ENCODE data around the gene COMMD1.
"Not testable (repeated sequence)": the region's sequence is repeated elsewhere in the genome, so short reads cannot be mapped to it uniquely, and the experiment has no call there.

COMMD1 gene

DNA sequence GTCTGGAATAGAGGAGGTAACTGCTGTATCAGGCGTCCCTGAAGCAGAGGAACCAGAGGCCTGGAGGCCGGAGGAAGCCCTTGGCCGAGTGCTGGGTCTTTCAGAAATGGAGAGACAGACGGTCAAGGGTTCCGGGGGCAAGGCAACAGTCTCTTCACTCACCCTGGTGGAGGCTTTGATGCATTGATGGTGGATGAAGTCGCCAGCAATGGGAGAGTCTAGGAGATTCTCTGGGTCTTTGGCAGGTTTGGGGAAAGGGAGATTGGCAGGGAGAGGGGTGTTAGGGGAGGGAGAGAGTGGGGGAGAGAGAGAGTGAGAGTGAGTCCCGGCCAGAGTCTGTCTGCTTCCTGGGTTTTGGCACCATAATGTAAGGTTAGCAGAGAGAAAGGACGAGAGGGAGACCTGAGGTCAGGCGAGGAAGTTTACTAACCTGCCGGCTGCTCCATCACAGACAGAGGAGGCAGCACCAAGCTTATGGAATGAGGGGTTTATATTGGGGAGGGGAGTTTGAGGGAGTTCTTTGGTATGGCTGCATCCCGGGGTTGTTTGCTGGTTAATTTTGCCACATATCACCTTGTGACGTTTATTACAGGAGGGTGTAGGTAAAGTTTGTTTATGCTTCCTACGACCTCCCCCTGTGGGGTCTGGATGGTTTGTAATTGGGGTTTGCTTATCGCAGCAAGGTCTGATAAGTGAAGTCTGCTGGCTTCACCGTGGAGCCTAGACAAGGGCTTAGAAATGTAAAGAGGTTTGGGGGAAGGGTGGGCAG lies 19.6 kb downstream of the COMMD1 start:
- DNase-seq, result no peak

DNA sequence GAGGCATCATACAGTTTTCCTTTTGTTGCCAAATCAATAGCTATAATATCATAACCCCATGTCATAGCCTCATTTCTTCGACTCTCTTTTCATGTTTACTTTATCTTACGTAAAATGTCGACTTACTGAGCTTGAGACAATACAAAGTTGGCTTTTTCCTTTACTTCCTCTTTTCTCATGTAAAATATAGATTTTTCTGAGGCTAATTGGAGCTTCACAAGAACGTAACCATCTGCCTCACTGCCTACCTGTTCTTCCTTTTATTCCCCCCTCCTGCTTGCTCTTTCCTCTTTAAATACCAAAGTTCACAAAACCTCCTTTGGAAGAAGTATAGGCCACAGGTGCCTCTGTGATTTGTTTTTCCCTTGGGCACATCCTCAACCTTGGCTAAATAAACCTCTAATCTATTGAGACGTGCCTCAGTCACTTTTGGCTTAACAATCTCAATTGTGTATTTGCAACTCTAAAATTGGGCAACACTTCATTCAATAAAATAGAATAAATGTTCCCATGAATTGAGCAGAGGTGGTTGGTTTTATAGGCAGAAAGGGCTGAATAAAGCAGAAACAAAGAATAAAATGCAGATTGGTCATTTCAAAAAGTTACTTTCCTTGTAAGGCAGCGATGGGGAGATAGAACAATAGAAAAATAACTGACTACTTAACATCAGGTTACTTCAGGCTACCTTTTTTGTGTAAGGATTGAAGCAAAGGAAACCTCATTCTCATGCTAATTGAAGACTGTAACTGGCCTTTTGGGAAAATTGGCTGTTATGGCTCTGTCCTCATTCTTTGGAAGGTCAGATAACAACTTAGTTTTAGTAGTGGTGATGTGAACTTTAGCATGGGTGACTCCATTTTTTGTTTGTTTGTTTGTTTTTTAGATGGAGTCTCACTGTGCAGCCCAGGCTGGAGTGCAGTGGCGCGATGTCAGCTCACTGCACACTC lies 21.3 kb downstream of the COMMD1 start:
- no peak for DNase-seq

DNA sequence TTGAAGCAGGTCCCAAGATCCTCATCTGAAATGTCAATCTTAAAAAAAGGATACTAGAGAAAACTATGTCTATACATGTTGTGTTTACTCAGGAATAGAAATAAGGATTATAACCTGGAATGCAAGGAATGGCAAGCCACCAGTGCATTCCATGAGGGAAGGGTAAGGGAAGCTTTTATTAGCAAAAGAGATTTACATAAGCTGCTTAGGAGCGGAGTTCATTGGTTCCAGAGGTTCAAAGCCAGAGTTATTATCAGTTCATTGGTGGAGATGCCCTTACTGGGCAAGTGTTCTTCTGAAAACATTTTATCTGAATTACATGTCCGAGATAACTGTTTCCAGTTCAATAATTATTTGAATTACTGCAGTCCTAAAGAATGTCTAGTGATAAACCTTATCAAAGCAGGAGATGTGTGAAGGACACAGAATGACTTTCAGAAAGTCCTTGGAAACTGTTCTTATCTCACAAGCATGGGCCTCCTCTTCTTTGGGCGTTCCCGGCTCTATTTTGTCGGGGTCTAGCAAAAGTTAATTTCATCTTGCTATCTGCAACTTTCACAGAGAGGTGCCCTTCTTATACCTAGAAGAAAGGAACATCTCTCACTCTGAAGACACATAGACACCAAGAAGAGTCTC lies 23.5 kb downstream of the COMMD1 start:
- no peak for DNase-seq

DNA sequence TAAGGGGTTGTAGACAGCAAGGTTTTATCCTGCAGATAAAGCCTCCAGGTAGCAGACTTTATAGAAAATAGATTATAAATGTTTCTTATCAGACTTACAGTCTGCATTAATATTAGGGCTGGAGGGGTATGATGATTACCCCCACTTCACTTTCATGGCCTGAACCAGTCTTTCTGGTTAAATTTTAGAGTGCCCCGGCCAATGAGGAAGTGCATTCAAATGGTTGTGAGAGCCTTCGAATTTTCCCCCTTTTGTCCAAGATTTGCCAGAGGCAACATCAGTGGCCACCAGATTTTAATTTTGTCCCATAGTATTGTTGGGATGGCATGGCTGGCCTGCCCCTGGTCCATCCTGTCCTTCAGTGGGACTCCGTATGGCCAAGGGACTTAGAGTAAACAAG lies 31.6 kb downstream of the COMMD1 start:
- DNase-seq, result no peak

DNA sequence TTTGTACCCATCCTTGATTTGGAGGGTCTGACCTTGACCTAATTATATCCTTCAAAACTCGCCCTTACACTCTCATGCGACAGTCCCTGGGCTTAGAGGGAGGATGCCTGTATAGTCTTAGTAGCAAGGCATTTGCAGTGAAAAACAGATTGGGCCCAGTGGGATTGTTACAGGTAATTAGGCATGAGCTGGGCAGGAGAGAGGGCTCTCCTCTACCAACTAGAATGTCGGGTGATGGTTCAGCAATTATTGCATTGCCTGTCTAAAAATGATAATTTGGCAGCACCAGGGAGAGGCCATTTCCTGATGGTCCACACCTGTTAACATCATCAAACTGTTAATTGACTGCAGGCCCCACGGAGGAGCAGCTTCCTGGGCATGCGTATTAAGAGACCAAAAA lies 32.4 kb downstream of the COMMD1 start:
- DNase-seq, result no peak

DNA sequence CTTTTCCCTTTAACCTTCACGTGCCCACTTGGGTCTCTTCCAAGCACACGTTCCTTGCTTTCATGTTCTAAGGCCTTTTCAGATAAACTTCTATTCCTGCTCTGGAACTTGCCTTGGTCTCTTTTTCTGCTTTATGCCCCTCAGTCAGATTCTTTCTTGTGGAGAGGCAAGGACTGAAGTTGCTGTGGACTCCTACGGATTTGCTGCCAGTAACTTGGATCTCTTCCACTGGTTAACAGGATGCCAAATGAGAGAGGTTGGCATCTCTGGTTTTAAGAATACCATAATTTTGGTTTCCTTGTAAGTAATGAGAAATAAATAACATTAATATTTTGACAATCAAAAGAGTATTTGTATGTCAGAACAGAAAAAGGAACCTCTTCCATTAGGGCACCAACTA lies 33.0 kb downstream of the COMMD1 start:
- DNase-seq, result no peak

DNA sequence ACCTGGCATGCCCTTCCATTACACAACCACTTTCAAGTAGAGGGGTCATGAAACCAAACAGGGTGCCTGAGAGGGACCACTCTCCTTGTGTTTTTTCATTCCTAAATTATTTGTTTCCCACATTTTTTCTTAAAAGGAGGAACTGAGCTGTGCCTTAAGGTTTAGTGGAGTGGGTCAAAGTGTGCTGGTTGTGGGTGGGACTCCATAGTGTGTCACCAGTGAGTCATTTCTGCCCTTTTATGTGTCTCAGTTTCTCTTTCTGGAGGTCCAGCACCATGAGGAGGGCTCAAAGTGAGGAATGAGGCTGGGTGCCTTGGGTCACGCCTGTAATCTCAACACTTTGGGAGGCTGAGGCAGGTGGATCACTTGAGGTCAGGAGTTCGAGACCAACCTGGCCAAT lies 37.8 kb downstream of the COMMD1 start:
- DNase-seq, result no peak

DNA sequence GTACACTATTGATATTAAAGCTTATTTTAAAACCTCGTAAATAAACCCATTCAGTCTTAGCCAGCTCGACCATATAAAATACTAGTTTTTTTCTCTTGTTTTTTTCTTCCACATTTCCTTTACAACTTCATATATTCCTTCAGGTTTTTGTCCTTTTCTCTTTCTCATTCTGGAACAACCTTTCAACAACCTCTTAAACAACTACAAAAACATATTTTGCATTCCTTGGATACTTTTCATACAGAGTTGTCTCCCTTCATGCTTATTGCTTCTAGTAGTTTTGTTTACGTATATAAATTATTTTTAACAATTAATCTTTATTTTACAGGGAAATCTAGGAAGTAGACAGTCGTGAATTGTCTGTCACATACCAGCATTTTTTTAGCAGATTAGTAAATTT lies 41.2 kb downstream of the COMMD1 start:
- DNase-seq, result no peak

DNA sequence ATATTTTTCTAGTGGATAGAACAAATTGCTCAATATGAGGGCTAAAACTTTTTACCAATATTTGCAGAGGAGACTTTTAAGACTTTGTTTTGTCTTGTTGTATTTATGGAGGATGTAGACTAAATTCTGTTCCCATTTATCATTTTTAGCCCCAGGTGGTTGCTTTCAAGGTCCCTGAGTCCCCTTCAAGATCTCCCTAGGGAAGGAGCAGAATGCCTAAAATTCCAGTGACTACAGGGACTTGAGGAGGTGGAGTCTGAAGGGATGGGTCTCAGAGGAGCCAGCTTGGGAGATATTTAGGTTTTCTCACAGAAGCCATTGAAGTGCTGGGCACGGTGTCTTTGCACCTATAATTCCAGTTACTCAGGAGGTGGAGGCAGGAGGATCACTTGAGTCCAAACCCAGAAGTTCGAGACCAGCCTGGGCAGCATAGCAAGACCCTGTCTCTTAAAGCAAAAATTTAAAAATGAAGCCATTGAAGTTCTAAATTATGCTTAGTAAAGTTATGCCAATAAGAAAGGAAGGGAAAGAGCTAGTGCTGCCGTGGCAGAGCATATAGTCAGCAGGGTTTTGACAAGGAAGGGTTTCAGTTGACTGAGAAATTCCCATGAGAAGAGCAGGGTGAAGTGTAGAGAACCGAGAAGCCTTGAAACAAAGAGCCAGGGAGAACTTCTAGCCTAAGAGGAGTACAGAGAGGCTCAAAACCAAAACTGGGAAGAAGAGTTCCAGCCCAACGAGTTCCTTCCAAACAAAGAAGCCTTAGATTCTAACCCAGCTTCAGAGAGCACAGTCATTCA lies 43.4 kb downstream of the COMMD1 start:
- DNase-seq, result no peak

DNA sequence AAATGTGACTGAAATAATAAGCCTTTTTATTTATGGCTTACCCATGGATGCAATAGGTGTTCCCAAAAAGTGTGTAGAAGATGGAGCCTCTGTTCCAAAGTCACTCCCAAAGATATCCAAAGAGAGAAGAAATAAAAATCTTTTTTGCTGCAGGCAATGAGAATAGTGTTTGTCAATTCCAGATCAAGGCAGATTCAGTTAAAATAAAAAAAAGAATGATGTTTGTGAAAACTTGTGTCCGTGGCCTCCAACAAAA lies 43.9 kb downstream of the COMMD1 start:
- no peak for DNase-seq

DNA sequence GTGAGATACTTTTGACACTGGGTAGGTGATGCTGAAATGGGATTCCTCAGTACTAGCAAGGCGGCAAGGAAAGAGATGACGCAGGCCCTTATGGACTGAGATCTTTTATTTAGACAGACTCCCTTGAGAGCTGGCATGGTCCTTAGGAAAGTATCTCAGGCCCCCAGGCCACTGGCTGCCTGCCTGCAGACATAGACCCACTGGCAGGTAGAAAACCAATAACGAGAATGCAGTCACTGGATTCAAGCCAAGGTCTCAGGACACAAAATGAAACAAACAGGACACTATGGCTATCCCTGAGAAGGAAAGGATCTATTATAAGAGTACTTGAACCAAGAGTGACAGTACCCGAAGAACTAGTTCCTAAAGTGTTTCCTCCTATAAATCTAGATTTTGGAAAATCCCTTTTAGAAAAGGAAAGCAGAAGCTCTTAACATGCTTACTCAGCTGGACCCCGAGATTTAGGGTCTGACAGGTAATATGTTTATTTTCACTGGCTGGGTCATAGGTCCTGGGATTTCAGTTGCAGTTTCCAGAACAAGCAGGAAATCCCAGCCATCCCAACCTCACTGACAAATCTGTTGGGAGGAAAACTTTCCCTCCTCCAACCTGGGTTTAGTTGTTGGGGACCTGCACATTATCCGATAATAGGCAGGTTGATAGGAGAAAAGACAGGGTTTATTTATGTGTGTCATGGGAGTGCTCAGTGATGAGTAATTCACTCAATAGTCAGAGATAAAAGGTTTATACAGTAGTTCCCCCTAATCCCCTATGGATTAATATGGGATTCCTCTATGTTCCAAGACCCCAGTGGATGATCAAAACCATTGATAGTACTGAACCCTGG lies 44.5 kb downstream of the COMMD1 start:
- no peak for DNase-seq

DNA sequence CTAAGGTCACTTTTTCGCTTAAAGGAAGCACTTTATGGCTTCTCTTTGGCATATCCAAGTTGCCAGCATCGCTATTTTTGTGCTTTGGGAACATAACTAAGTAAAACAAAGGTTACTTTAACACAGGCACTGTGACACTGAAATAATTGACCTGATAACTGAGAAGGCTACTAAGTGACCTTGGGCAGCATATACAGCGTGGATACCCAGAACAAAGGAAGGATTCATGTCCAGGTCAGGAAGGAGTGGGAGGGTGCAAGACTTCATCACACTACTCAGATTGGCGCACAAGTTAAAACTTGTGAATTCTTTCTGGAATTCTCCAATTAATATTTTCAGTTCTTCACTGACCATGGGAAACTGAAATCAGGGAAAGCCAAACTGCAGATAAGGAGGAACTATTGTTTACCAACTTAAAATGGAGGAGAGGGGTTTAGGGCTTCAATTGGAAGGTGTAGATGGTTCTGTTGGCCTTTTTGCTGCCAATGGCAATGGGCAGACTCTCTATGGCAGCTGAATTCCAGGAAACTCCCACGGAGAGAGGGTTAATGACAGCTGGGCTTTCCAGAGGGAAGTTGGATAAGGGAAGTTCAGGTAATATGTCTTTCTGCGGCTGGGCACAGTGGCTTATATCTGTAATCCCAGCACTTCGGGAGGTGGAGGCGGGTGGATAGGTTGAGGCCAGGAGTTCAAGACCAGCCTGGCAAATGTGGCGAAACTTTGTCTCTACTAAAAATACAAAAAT lies 45.3 kb downstream of the COMMD1 start:
- no peak for DNase-seq

DNA sequence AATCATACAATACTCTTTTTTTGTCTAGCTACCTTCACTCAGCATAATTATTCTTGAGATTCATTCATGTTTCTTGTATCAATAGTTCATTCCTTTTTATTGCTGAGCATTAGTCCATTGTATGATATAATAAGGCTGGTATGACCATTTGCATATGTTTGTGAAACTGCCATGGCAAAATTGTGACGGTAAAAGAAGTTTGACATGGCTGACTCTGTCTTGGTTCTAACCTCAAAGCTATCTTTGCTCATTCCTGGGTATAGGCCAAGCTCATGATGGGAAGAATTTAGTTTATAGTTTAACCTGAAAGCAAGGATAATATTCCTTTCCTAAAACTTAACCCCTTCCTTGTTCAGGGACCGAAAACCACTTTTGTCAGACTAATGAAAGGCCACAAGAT lies 46.4 kb downstream of the COMMD1 start:
- DNase-seq, result no peak

DNA sequence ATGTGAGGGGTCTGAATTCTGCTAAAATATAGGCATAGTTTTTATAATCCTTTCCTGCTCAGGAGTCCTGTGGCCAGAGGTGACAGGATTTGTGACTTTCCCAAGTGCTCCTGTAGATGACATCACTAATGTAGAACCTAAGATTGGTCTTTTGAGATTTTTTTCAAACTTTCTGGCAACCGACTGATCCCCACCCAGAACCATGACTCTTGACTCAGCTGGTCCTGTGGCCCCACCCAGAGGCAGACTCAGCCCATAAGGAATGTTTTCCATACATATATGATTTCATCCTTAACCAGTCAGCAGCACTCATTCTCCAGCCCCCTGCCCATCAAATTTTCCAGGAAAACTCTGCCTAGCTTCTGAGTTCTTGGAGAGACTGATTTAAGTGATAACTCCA lies 46.8 kb downstream of the COMMD1 start:
- no peak for DNase-seq

DNA sequence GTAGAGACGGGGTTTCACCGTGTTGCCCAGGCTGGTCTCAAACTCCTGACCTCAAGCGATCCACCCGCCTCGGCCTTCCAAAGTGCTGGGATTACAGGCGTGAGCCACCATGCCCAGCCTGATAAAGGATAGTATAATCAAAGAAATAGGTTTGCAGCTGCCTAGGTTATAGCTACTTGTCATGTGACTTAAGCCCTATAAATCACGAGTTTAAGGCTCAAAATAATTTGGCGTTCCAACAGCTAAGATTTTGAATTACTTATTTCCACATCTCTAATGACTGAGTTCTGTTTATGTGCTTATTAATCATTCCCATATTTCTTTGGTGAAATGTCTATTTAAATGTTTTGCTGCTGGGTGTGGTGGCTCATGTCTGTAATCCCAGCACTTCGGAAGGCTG lies 49.4 kb downstream of the COMMD1 start:
- DNase-seq, result not testable (repeated sequence)

DNA sequence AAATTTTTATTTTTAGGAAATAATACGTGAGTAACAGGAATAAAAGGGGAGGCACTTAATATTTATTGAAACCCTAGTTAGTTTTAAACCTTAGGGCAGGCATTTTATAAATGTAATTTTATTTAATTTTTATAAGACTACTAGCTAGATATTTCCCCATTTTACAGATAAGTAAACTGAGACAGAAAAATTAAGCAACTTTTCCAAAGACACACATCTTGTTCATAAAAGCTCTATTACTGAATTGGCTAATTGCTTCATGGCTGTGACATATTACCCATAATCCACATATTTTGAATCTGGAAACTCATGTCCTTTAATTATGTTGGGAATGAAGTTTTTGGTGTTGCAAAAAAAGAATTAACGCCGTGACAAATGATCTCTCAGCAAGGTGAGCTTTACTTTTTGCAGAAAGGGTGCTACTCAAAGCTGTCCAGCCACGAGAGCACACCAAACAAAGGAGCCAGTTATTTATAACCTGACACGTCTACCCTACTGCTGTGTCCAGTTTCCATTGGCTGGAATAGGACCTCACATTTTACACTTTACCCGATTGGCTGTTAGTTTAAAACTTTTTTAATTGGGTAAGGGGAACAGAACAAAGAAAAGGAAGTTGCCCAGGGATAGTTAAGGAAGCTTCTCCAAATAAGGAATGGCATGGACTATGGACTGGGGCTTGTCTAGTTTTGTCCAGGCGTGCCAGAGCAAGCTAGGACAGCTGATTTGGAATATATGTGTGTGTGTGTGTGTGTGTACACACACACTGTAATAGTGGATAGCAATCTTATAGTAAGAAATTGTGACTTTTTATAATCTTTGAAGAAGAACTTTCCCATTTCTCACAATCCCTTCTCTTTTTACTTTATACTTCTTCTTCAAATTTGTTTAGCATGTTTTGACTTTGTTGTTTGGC lies 54.2 kb downstream of the COMMD1 start:
- no peak for DNase-seq

DNA sequence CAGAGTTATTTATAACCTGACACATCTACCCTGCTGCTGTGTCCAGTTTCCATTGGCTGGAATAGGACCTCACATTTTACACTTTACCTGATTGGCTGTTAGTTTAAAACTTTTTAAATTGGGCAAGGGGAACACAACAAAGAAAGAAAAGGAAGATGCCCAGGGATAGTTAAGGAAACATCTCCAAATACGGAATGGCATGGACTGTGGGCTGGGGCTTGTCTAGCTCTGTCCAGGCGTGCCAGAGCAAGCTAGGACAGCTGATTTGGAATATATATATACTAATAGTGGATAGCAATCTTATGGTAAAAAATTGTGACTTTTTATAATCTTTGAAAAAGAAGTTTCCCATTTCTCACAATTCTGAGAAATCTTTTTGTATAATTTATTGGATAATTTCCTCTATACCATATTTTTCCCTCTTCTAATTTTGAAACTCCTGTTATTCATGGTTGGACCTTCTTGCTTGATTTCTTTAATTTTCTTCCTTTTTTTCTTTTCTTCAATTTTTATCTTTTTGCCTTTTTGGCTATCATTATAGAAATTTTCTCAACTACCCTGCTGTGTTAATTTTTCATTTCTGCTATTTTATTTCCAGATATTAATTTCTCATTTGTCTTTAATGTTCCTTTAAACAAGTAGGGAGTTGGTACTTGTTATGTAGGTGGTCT lies 55.9 kb downstream of the COMMD1 start:
- DNase-seq, result no peak

DNA sequence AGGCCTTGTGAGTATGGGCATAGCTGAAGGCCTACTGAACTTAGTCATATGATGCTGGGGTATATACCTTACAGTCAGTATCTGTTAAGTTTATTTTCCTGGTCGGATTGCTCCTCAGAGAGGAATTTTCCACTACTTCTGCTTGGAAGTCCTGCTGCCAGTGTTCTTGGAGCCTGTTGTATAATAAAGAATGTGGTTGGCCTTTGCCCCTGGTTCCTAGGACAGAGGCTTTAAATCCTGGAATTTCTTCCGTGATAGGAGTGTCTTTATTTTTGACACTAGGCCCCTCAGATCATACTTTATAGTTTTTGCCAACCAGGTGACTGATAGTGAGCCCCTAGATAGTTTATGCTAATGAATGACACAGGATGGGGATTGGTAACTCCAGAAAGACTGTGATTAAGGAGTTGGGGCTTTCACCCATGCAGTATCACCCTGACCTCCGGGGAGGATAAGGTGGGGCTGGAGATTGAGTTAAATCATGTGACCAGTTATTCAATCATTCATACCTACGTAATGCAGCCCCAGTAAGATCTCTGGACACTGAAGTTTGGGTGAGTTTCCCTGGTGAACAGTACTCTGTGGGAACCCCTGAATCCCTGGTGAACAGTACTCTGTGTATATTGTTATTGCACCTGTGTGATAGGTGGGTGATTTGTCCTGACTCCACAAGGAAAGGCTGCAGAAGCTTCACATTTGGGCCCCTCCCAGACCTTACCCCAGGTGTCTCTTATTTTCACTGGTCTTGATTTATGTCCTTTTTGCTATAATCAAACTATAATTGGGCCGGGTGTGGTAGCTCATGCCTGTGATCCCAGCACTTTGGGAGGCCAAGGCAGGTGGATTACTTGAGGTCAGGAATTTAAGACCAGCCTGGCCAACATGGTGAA lies 56.9 kb downstream of the COMMD1 start:
- no peak for DNase-seq

All from NCI-H1436 (cell line).